Skeletal muscle satellite cell (primary cell): ENCODE measurements around the gene ZNF837.

Experiments
- H3K27me3 ChIP-seq: 2 replicates; pipeline ENCODE4 v1.7.0; 2013; ENCODE audit warnings: low read length; ENCODE audit not compliant: control insufficient read depth, insufficient read depth
- H3K36me3 ChIP-seq: 2 replicates; pipeline ENCODE4 v1.7.0; 2013; ENCODE audit warnings: mild to moderate bottlenecking, control low read depth, low read length; ENCODE audit not compliant: insufficient read depth
- H3K4me1 ChIP-seq: 2 replicates; pipeline ENCODE4 v1.7.0; 2013; ENCODE audit warnings: low read length; ENCODE audit not compliant: control insufficient read depth, insufficient read depth
- H3K4me2 ChIP-seq: 2 replicates; pipeline ENCODE4 v1.7.0; 2013; ENCODE audit warnings: mild to moderate bottlenecking, low read length
- H3K4me3 ChIP-seq: 2 replicates; pipeline ENCODE4 v1.7.0; 2013; ENCODE audit warnings: low read length
- H3K9ac ChIP-seq: 2 replicates; pipeline ENCODE4 v1.7.0; 2013; ENCODE audit warnings: mild to moderate bottlenecking, low read depth, low read length, moderate library complexity
- H3K9me3 ChIP-seq: replicated peaks from 2 replicates; pipeline ENCODE4 v1.7.0; 2013; ENCODE audit warnings: mild to moderate bottlenecking, control low read depth, low read length

The ZNF837 gene

GRCh38 chr19:58361900-58362271 is 18.9 kb downstream of the ZNF837 start:
- H3K4me3 ChIP-seq = peak overlapping the region; percentile 78
- no peaks in the 10 kb centered on the region for H3K36me3 ChIP-seq
- peak overlapping the region; percentile 92 for H3K9ac ChIP-seq
- H3K9me3 ChIP-seq = no peaks in the 10 kb centered on the region
- peaks cover 5% of the 10 kb centered on the region for H3K4me1 ChIP-seq
- H3K4me2 ChIP-seq = peak overlapping the region; percentile 92
- H3K27me3 ChIP-seq = no peaks in the 10 kb centered on the region

DNA sequence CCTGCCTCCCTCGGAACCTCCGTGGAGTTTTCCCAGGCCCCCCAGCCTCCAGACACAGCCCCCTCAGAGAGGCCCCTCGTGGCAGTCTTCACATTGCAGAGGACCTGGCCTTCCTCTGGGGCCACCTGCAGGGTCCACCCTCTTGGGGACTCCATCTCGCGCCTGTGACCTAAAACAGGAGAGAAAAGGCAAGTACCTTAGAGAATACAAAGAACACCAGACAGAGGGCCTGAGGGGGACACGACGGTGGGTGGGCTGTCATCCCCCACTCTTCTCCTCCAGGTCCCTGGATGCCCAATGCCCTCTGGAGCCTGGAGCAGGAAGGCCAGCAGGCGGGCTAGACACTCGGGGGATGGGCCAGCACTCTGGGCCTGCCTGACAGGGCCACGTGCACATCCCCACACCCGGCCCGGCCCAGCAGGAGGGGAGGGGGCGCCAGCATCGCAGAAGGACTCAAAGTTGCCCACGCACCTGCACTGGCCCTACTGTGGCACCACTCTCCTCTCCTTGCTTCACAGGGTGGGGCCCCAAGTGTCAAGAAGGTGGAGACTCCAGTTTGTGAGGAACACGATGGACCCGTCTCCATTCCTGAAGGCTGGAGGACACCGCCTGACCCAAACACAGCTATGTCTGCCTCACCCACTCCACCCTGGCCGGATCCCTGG is 23.2 kb downstream of the ZNF837 start:
- Histone ChIP-seq H3K9ac (no peak overlapping the region), H3K4me3 (no peak overlapping the region), H3K4me1 (peaks cover 5% of the 10 kb centered on the region)

DNA sequence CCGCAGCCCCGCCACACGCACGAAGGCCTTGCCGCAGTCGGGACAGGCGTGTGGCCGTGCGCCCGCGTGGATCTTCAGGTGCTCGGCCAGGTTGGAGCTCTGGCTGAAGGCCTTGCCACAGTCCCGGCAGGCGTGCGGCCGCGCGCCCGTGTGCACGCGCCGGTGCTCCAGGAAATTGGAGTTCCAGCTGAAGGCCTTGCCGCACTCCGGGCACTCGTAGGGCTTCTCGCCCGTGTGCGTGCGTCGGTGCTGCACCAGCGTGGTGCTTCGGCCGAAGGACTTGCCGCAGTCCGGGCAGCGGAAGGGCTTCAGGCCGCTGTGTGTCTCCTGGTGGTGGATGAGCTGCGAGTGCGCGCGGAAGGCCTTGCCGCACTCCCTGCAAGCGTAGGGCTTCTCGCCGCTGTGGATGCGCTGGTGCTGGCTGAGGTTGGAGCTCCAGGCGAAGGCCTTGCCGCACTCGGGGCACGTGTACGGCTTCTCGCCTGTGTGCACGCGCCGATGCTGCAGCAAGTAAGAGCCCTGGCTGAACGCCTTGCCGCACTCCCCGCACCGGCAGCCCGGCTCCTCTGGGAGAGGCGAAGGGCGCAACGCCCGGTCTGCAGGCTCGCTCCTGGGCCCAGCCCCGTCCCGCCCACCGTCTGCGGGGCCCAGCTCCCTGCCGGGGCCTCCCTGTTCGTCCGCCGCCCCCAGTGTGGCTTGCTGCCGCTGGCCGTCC is 23.9 kb downstream of the ZNF837 start:
- no peaks in the 10 kb centered on the region for H3K27me3 ChIP-seq
- no peaks in the 10 kb centered on the region for H3K36me3 ChIP-seq
- no peak overlapping the region for H3K9ac ChIP-seq
- peak overlapping the region; percentile 49 for H3K4me3 ChIP-seq
- H3K9me3 ChIP-seq = no peaks in the 10 kb centered on the region
- no peak overlapping the region for H3K4me2 ChIP-seq
- H3K4me1 ChIP-seq = peaks cover 3% of the 10 kb centered on the region

More for the DNA sequence above, 23.2 kb downstream of the ZNF837 start:
- Histone ChIP-seq H3K4me2 (no peak overlapping the region), H3K9me3 (no peaks in the 10 kb centered on the region), H3K36me3 (no peaks in the 10 kb centered on the region), H3K27me3 (no peaks in the 10 kb centered on the region)

DNA sequence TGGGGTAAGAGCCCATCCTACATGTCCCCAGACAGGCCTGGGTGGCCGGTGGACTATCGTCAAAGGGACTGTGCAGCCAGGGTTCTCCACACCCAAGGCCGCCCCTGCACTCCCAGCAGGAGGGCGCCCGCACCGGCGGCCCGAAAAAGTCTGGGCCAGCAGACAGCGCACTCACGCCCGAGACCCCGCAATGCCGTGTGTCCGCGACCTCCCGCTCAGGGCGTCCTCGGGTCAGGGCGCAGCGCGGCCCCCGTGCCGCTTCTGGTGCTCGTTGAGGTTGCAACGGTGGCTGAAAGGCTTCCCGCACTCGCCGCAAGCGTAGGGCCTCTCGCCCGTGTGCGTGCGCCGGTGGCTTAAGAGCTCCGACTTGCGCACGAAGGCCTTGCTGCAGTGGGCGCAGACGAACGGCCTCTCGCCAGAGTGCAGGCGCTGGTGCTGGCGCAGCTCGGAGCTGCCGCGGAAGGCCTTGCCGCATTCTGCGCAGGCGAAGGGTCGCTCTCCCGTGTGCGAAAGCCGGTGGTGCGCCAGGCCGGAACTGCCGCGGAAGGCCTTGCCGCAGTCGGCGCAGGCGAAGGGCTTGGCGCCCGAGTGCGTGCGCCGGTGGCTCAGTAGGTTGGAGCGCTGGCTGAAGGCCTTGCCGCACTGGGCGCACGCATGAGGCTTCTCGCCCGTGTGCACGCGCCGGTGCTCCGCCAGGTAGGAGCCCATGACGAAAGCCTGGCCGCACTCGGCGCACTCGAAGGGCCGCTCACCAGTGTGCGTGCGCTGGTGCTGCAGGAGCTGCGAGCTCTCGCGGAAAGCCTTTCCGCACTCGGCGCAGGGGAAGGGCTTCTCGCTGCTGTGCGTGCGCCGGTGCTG is 24.7 kb downstream of the ZNF837 start:
- Histone ChIP-seq H3K27me3 (no peaks in the 10 kb centered on the region), H3K4me2 (no peak overlapping the region), H3K36me3 (peaks cover 5% of the 10 kb centered on the region), H3K4me1 (no peaks in the 10 kb centered on the region), H3K4me3 (peak overlapping the region; percentile 49), H3K9me3 (no peaks in the 10 kb centered on the region), H3K9ac (no peak overlapping the region)

DNA sequence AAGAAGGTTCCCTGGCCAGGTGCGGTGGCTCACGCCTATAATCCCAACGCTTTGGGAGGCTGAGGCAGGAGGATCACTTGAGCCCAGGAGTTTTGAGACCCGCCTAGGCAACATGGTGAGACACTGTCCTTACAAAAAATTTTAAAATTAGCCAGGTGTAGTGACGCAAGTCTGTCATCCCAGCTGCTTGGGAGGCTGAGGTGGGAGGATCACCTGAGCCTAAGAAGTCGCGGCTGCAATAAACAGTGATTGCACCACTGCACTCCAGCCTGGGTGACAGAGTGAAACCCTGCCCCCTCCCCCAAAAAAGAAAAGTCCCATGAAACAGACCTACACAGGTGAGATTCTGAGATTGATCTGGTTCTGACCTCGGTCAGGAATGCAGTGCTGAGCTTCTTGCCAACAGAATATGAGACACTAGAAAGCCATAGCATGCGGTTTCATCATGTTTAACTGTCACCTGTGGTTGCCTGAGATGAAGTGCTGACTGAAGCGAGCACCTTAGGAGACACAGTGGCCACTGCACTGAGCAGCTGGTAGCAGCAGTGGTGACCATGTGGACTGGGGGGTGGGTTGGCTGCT is 25.5 kb downstream of the ZNF837 start:
- no peak overlapping the region for H3K4me2 ChIP-seq
- H3K36me3 ChIP-seq = peaks cover 8% of the 10 kb centered on the region
- H3K4me1 ChIP-seq = no peaks in the 10 kb centered on the region
- H3K9ac ChIP-seq = no peak overlapping the region
- H3K27me3 ChIP-seq = no peaks in the 10 kb centered on the region
- H3K4me3 ChIP-seq = no peak overlapping the region
- no peaks in the 10 kb centered on the region for H3K9me3 ChIP-seq

GRCh38 chr19:58354478-58355030 is 26.3 kb downstream of the ZNF837 start:
- no peak overlapping the region for H3K4me2 ChIP-seq
- H3K9ac ChIP-seq = no peak overlapping the region
- no peaks in the 10 kb centered on the region for H3K4me1 ChIP-seq
- peaks cover 8% of the 10 kb centered on the region for H3K36me3 ChIP-seq
- no peaks in the 10 kb centered on the region for H3K9me3 ChIP-seq
- no peaks in the 10 kb centered on the region for H3K27me3 ChIP-seq
- no peak overlapping the region for H3K4me3 ChIP-seq

DNA sequence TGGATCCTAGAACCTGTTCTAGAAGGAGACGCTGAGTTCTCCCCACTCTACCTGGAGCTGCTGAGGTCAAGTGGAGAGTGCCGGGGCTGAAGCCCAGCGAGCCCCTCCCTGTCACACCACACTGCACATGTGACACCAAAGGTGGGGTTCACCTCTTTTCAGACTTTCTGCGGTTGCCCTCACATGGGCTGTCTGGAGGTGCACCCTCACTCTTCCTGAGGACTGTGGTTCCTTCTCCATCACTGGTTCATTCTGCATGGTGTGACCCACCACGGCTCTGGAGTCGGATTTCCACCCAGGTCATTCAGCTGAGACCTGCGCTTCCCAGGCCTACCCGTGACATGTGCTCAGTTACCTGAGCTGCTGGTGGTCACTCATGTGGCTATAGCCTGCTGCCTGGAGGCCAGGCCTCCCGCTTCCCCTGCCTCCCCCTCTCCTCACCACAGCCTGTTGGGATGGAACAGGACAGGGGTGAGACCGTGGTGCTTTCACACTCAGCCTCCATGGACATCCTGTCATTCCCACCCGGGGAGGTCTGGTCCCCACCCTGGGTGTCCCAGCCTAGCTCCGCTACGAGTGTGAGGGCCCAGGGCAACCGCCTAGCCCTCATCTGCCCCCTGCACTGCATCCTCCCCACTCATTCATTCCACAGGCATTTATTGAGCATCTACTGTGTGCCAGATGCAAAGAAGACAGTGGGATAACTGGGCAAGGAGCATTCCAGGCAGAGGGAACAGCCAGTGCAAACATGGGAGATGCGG is 26.9 kb downstream of the ZNF837 start:
- H3K9ac ChIP-seq = no peak overlapping the region
- H3K4me3 ChIP-seq = no peak overlapping the region
- H3K36me3 ChIP-seq = peaks cover 8% of the 10 kb centered on the region
- no peaks in the 10 kb centered on the region for H3K9me3 ChIP-seq
- peaks cover 7% of the 10 kb centered on the region for H3K4me1 ChIP-seq
- H3K4me2 ChIP-seq = no peak overlapping the region
- no peaks in the 10 kb centered on the region for H3K27me3 ChIP-seq

- Histone ChIP-seq H3K4me3 (no peak within 1 kb of the TSS), H3K36me3 (peaks cover 8% of the 10 kb centered on the region), H3K4me1 (peaks cover 11% of the 10 kb centered on the region), H3K27me3 (no peaks in the 10 kb centered on the region), H3K4me2 (no peak within 1 kb of the TSS), H3K9ac (no peak within 1 kb of the TSS), H3K9me3 (no peaks in the 10 kb centered on the region)
Observed at GRCh38 chr19:58352760-58353671, 27.8 kb downstream of the ZNF837 start, which contains the start of gene A1BG. A1BG (minus strand) TSS chr19:58353492; CDS start chr19:58353437, 55 bp downstream.

- H3K27me3 ChIP-seq = no peaks in the 10 kb centered on the region
- H3K4me2 ChIP-seq = no peak overlapping the region
- H3K36me3 ChIP-seq = peaks cover 8% of the 10 kb centered on the region
- H3K4me1 ChIP-seq = peaks cover 11% of the 10 kb centered on the region
- H3K9ac ChIP-seq = no peak overlapping the region
- no peak overlapping the region for H3K4me3 ChIP-seq
- H3K9me3 ChIP-seq = no peaks in the 10 kb centered on the region
Observed at GRCh38 chr19:58351990-58352755, 28.7 kb downstream of the ZNF837 start.
